B cell (primary cell): ENCODE measurements around the gene ITGA7. TPM values are rescaled to one million over a fixed set of nuclear protein-coding genes. Genes with fewer than 3 reads are reported as not detected.

Experiments used
- ATAC-seq: fragments of 200-7000 bp; cut with Tn5 transposase; one replicate; pipeline ENCODE4 v1.10.0; 2021; ENCODE audit warnings: low read depth, mild to moderate bottlenecking, moderate number of reproducible peaks, moderate library complexity
- CTCF ChIA-PET: fragments of 350-600 bp; sonication (Branson Sonifier 250); formaldehyde crosslinking; loops from one replicate; lab custom pipeline; 2021; ENCODE audit warnings: antibody characterized with exemption, inconsistent platforms; lab: Charles Lee
- POLR2A ChIA-PET: fragments of 350-600 bp; sonication (Branson Sonifier 250); formaldehyde crosslinking; loops from one replicate; lab custom pipeline; 2021; ENCODE audit warnings: antibody characterized with exemption; lab: Charles Lee
- DNase-seq: peaks from one replicate; pipeline ENCODE4 v3.0.0; 2013
- H2AFZ ChIP-seq: 2 replicates; pipeline ENCODE4 v1.6.1; 2012; ENCODE audit warnings: mild to moderate bottlenecking, low read depth, low read length; ENCODE audit not compliant: insufficient read depth, poor library complexity, severe bottlenecking
- H3K27ac ChIP-seq, 2 donors: 1 replicate in 1 of 2; 2 replicates in 1 of 2; pipeline ENCODE4 v1.5.1; 2012 to 2013; ENCODE audit warnings: low read length in 2 of 2, mild to moderate bottlenecking in 2 of 2, moderate library complexity in 1 of 2
- H3K27me3 ChIP-seq, 4 experiments: fragments of 200-600 bp in 1 of 4; sonication (generic) in 1 of 4; replicated peaks in 1 of 4; 1 replicate in 2 of 4; 2 replicates in 2 of 4; pipeline versions ENCODE4 v1.6.1 to v1.7.0; 2013 to 2016; ENCODE audit warnings: low read length in 3 of 4, mild to moderate bottlenecking in 2 of 4, mixed read lengths in 1 of 4, moderate library complexity in 1 of 4; ENCODE audit not compliant: insufficient read depth in 4 of 4, control insufficient read depth in 3 of 4; ENCODE audit errors: control extremely low read depth in 1 of 4
- H3K36me3 ChIP-seq, 2 experiments: replicated peaks in 1 of 2; 1 replicate in 1 of 2; 2 replicates in 1 of 2; pipeline versions ENCODE4 v1.6.1 to v1.7.1; 2013; ENCODE audit warnings: low read length in 1 of 2; ENCODE audit not compliant: insufficient read depth in 2 of 2, control insufficient read depth in 1 of 2; ENCODE audit errors: control extremely low read depth in 1 of 2, extremely low read depth in 1 of 2
- H3K4me1 ChIP-seq, 2 donors: fragments of 200-600 bp in 1 of 2; sonication (generic) in 1 of 2; 1 replicate in 1 of 2; 2 replicates in 1 of 2; pipeline versions ENCODE4 v1.5.1 to v1.6.1; 2013 to 2017; ENCODE audit warnings: low read length in 2 of 2; ENCODE audit not compliant: control insufficient read depth in 2 of 2, insufficient read depth in 2 of 2
- H3K4me2 ChIP-seq: replicated peaks from 2 replicates; pipeline ENCODE3; 2012; ENCODE audit warnings: mild to moderate bottlenecking, low read depth, low read length; ENCODE audit not compliant: poor library complexity, severe bottlenecking
- H3K4me3 ChIP-seq, 5 experiments: fragments of 200-600 bp in 1 of 5; sonication (generic) in 1 of 5; 1 replicate in 3 of 5; 2 replicates in 2 of 5; pipeline versions ENCODE4 v1.5.1 to v1.7.0; 2011 to 2016; ENCODE audit warnings: low read length in 4 of 5, mild to moderate bottlenecking in 4 of 5, low read depth in 2 of 5, control low read depth in 1 of 5, moderate library complexity in 1 of 5; ENCODE audit not compliant: insufficient read depth in 1 of 5; ENCODE audit errors: control extremely low read depth in 1 of 5, extremely low read depth in 1 of 5
- H3K79me2 ChIP-seq: fragments of 200-600 bp; sonication (generic); one replicate; pipeline ENCODE4 v1.6.0; 2016; ENCODE audit warnings: low read length; ENCODE audit not compliant: control insufficient read depth, insufficient read depth
- H3K9ac ChIP-seq: fragments of 200-600 bp; sonication (generic); 2 replicates; pipeline ENCODE4 v1.6.1; 2017; ENCODE audit warnings: mild to moderate bottlenecking, low read length, moderate library complexity
- H3K9me3 ChIP-seq, 3 donors: one replicate each; pipeline versions ENCODE4 v1.6.1 to v1.7.1; 2013; ENCODE audit warnings: low read length in 2 of 3; ENCODE audit not compliant: control insufficient read depth in 2 of 3, insufficient read depth in 1 of 3; ENCODE audit errors: control extremely low read depth in 1 of 3
- H4K20me1 ChIP-seq: 2 replicates; pipeline ENCODE4 v1.6.0; 2012; ENCODE audit warnings: mild to moderate bottlenecking, low read length; ENCODE audit not compliant: insufficient read depth, control insufficient read depth, poor library complexity, severe bottlenecking
- H3K27ac Mint-ChIP-seq: one replicate; pipeline ENCODE4 v1.8.0; 2021; ENCODE audit warnings: mixed read lengths
- H3K27me3 Mint-ChIP-seq: one replicate; pipeline ENCODE4 v1.8.0; 2021; ENCODE audit warnings: mixed read lengths
- H3K4me1 Mint-ChIP-seq: one replicate; pipeline ENCODE4 v1.8.0; 2021; ENCODE audit warnings: mixed read lengths
- H3K4me3 Mint-ChIP-seq: one replicate; pipeline ENCODE4 v1.8.0; 2021; ENCODE audit warnings: mixed read lengths
- H3K9me3 Mint-ChIP-seq: one replicate; pipeline ENCODE4 v1.8.0; 2022; ENCODE audit warnings: mixed read lengths; ENCODE audit not compliant: insufficient read depth
- EZH2 ChIP-seq: IDR thresholded peaks from 2 replicates; pipeline ENCODE4 v1.6.1; 2012; ENCODE audit warnings: borderline replicate concordance, low read depth, mild to moderate bottlenecking, moderate library complexity, low read length; ENCODE audit not compliant: insufficient read depth, poor library complexity, severe bottlenecking
- WGBS: methylation state at CpG from one replicate; pipeline ENCODE4 v1.1.5; 2013; ENCODE audit warnings: missing lambda C conversion rate; ENCODE audit not compliant: insufficient coverage; 5-methylcytosine and 5-hydroxymethylcytosine counted together
- intact Hi-C: fragments of 100-400 bp; cut with micrococcal nuclease; formaldehyde crosslinking; loops from one replicate; pipeline ENCODE4 v1.10.0; 2022
- polyA plus RNA-seq: library from polyadenylated mRNA; depleted of rRNA; stranded (reverse); fragments of >200 nt; gene quantifications from 2 replicates; pipeline ENCODE4 v1.2.3, GENCODE V29; 2012
- total RNA-seq, 2 donors: library from RNA; stranded (reverse); fragments of 120-200 nt in 1 of 2; gene quantifications; 1 replicate in 1 of 2; 2 replicates in 1 of 2; pipeline versions ENCODE4 v1.2.3 to v1.2.4, GENCODE V29; 2013 to 2022
- TF ChIP-seq, protein P1 (sequence below): fragments of 200-600 bp; IDR thresholded peaks from one replicate; pipeline ENCODE4 v1.8.0; 2022; ENCODE audit warnings: antibody characterized with exemption, mild to moderate bottlenecking

The ITGA7 gene
- total and polyA plus RNA-seq, 2 donors (not counting 1 experiment from before 2014, with no cell fraction given), result 2.4 to 3.3 TPM

DNA sequence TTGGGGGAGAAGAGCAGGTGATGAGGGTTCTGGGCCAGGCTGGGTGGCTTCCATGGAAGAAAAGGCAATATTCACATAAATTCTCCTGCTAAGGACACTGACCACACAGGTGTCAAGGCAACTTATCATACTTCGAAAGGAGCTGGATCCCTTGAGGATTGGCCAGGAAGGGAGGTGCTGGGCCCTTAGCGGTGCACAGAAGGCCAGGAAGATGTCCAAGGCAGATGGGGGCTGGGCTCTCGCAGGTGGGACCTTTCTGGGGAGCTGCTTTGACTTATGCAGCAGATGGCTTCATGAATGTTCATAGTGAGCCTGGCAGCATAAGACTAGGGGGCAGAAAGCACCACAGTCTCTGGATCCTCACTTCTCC lies 17.2 kb upstream of the ITGA7 start:
- DNase-seq (no peak), ATAC-seq (no peak)
- CTCF ChIA-PET, result interaction anchor here (0.7 to 11.0 kb wide), 8 partner anchors 9 to 305 kb away, joined by 3 to 147 read pairs (median 4); partner anchors contain the start of gene BLOC1S1
- Mint-ChIP-seq H3K27ac (peak overlapping the region; percentile 57), H3K9me3 (no peaks in the 10 kb centered on the region), H3K4me1 (peaks cover 40% of the 10 kb centered on the region), H3K4me3 (no peak overlapping the region), H3K27me3 (no peaks in the 10 kb centered on the region)
- Histone ChIP-seq H3K79me2 (no peaks in the 10 kb centered on the region), H3K9me3 (no peaks in the 10 kb centered on the region), H3K27ac (no peak overlapping the region), H2AFZ (no peak overlapping the region), H4K20me1 (no peaks in the 10 kb centered on the region), H3K9ac (no peak overlapping the region), H3K36me3 (peaks cover 0 to 23% of the 10 kb centered on the region in 2 experiments), H3K4me3 (no peak overlapping the region), H3K4me1 (peaks cover 15 to 34% of the 10 kb centered on the region in 2 donors), H3K4me2 (no peak overlapping the region), H3K27me3 (no peaks in the 10 kb centered on the region)
- POLR2A ChIA-PET, result interaction anchor here (0.9 to 1.1 kb wide), 2 partner anchors 10 to 14 kb away, joined by 5 to 11 read pairs; no protein-coding TSS in a partner anchor
- intact Hi-C loops, result loop anchor here (1.0 to 2.0 kb wide), 3 partner anchors 9 to 72 kb away; partner anchors contain the start of gene BLOC1S1
- TF ChIP-seq, protein P1, sequence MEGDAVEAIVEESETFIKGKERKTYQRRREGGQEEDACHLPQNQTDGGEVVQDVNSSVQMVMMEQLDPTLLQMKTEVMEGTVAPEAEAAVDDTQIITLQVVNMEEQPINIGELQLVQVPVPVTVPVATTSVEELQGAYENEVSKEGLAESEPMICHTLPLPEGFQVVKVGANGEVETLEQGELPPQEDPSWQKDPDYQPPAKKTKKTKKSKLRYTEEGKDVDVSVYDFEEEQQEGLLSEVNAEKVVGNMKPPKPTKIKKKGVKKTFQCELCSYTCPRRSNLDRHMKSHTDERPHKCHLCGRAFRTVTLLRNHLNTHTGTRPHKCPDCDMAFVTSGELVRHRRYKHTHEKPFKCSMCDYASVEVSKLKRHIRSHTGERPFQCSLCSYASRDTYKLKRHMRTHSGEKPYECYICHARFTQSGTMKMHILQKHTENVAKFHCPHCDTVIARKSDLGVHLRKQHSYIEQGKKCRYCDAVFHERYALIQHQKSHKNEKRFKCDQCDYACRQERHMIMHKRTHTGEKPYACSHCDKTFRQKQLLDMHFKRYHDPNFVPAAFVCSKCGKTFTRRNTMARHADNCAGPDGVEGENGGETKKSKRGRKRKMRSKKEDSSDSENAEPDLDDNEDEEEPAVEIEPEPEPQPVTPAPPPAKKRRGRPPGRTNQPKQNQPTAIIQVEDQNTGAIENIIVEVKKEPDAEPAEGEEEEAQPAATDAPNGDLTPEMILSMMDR, result no peak
- no peak for TF ChIP-seq EZH2
- 17% methylated on average over 2 of the region's 3 CpGs for WGBS

DNA sequence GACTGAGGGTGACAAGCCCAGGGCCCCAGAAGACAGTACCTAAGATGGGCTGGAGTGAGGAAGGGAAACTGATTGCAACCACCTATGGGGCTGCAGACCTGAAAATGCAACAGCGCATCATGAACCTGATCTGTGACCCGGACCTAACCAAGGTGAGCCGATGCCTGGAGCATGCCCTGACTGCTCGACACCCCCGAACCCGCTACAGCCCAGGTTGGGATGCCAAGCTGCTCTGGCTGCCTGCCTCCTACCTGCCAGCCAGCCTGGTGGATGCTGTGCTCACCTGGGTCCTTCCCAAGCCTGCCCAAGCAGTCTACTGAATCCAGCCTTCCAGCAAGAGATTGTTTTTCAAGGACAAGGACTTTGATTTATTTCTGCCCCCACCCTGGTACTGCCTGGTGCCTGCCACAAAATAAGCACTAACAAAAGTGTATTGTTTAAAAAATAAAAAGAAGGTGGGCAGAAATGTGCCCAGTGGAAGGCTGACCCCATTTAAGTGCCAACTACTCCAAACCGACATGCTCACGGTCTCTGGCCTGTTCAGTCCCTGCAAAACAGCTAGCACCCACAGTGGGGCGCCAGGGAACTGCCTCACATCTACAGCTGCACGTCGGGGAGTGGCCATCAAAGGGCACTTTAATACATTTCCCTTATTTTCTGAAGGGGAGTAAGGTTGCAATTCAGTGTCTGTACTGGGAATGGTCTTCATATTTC lies 16.7 kb upstream of the ITGA7 start:
- ATAC-seq, result peak; percentile 45
- DNase-seq, result peak; percentile 73
- Histone ChIP-seq H3K4me1 (peaks cover 10 to 29% of the 10 kb centered on the region in 2 donors), H3K9ac (no peak overlapping the region), H3K27ac (no peak overlapping the region), H3K4me3 (no peak overlapping the region), H3K9me3 (no peaks in the 10 kb centered on the region), H3K79me2 (no peaks in the 10 kb centered on the region), H3K36me3 (peaks cover 0 to 28% of the 10 kb centered on the region in 2 experiments), H3K4me2 (no peak overlapping the region), H3K27me3 (no peaks in the 10 kb centered on the region), H4K20me1 (no peaks in the 10 kb centered on the region), H2AFZ (no peak overlapping the region)
- POLR2A ChIA-PET, result interaction anchor here (0.9 to 1.1 kb wide), 2 partner anchors 11 to 14 kb away, joined by 5 to 11 read pairs; no protein-coding TSS in a partner anchor
- no peak for TF ChIP-seq EZH2
- TF ChIP-seq, protein P1, result peak; percentile 66
- WGBS, result 84% methylated on average over 8 of the region's 11 CpGs
- H3K9me3 Mint-ChIP-seq, result no peaks in the 10 kb centered on the region
- no peak overlapping the region for H3K4me3 Mint-ChIP-seq
- peaks cover 35% of the 10 kb centered on the region for H3K4me1 Mint-ChIP-seq
- CTCF ChIA-PET, result interaction anchor here (1.0 to 11.0 kb wide), 8 partner anchors 8 to 305 kb away, joined by 3 to 147 read pairs (median 4); partner anchors contain the start of gene BLOC1S1
- peak overlapping the region; percentile 57 for H3K27ac Mint-ChIP-seq
- intact Hi-C loops, result loop anchor here (1.0 to 2.0 kb wide), 3 partner anchors 8 to 72 kb away; partner anchors contain the start of gene BLOC1S1
- no peaks in the 10 kb centered on the region for H3K27me3 Mint-ChIP-seq
